Epithelial cell of prostate (primary cell): ENCODE measurements around the gene VSIG8.

ENCODE experiments used
- DNase-seq: peaks from one replicate; pipeline ENCODE4 v3.0.0-alpha.2; 2011; ENCODE audit warnings: low read depth, low spot score
- H3K27ac ChIP-seq: fragments of 450-650 bp; 2 replicates; pipeline ENCODE4 v1.5.1; 2017; ENCODE audit warnings: mild to moderate bottlenecking

Gene VSIG8

GRCh38 chr1:159859767-159860322 lies 2.6 kb downstream of the VSIG8 start:
- no peak for DNase-seq

DNA sequence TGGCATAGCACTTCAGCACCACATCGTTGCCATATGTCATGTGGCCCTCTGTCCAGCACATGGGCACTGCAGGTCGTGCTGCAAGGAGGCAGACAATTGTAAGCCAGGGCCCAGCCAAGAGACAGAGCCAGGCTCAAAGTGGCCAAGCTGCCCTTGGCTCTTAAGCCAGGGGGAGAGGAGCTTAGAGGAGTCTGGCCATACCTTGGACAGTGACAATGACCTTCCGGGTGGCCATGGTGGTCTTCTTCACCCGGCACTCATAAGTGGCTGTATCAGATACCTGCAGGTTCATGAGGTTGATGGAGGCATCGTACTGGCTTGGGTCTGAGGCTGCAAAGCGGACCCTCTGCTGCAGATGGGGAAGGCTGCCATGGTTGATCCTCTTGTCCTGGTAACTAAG lies 4.6 kb downstream of the VSIG8 start:
- no peak overlapping the region for H3K27ac ChIP-seq
- DNase-seq: no peak

More at GRCh38 chr1:159859767-159860322, 2.6 kb downstream of the VSIG8 start:
- no peak overlapping the region for H3K27ac ChIP-seq

DNA sequence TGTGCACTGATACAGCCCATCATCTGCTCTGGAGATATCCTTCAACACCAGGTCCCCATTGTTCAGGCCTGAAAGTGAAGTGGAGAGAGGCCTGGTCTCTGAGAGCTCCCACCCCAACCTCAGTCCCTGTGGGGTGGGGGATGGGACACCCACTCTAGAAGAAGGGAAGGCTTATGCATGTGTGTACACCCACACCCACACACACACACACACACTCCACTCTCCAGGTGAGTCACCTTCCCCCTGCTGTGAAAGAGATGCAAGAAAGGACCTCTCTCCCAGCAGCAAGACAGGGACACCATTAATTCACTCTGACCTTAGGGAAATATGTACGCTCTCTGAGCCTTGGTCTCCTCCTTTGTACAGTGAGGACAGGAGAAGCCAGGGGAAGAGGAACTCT lies 5.9 kb downstream of the VSIG8 start:
- DNase-seq: no peak
- H3K27ac ChIP-seq: no peak overlapping the region

- no peak for DNase-seq
- H3K27ac ChIP-seq: no peak overlapping the region
Observed at GRCh38 chr1:159855709-159856108, 6.7 kb downstream of the VSIG8 start.

GRCh38 chr1:159854693-159855192 lies 7.7 kb downstream of the VSIG8 start:
- DNase-seq: no peak
- peak overlapping the region; percentile 63 for H3K27ac ChIP-seq

DNA sequence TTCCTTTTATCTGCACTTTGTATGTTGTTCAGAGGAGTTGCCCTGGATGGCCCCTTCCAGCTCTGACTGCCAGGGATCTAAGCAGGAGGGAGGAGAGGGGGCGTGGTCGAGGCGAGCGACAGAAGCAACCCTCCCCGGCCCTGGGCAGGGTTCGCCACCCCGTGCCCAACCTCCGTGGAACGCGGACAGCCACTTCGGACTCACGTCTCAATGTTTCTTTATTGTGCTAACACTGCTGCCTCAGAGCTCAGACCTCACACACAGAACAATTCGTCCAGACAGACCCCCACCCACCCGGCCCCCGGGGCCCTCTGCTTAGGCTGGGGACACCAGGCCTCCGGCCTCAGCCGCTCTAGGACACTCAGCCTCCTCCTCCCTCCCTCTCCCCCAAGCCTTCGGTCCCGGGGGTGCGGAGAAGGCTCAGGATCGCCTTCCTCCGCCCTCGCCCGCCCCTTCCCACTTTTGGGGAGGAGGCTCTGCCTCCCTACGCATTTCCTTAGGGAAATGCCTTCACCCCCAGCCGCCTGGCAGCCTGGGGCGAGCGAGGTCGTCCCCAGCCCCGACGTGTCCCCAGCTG lies 8.3 kb downstream of the VSIG8 start:
- peak overlapping the region; percentile 63 for H3K27ac ChIP-seq
- DNase-seq: no peak

GRCh38 chr1:159853417-159854115 lies 8.9 kb downstream of the VSIG8 start:
- no peak for DNase-seq
- peak overlapping the region; percentile 63 for H3K27ac ChIP-seq

GRCh38 chr1:159851407-159851806 lies 11.1 kb downstream of the VSIG8 start:
- no peak overlapping the region for H3K27ac ChIP-seq
- no peak for DNase-seq

GRCh38 chr1:159849626-159850366 lies 12.7 kb downstream of the VSIG8 start:
- peak; percentile 51 for DNase-seq
- peak overlapping the region; percentile 89 for H3K27ac ChIP-seq

- peak overlapping the region; percentile 89 for H3K27ac ChIP-seq
- DNase-seq: no peak
Observed at GRCh38 chr1:159848326-159848725, 14.1 kb downstream of the VSIG8 start.

DNA sequence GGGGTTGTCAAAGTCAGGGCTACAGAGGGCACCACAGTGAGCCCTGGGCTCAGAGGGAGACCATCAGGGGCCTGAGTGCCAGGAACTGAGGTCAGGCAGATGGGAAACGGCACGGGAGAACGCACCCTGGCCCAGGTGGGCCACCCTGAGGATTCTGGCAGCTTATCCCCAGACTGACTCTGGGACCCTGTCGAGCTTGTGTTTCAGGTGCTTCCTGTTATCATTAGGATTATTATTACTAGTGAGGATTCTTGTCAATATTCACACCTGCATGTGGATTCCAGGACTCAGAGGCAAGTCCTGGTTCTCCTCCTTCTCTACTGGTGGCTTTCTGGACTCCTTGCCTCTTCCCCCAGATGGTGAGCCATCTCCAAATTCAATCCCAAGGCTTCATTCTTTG lies 15.2 kb downstream of the VSIG8 start:
- H3K27ac ChIP-seq: no peak overlapping the region
- DNase-seq: no peak

- H3K27ac ChIP-seq: no peak overlapping the region
- no peak for DNase-seq
Observed at GRCh38 chr1:159845751-159846629, 16.5 kb downstream of the VSIG8 start.

- no peak for DNase-seq
- H3K27ac ChIP-seq: no peak overlapping the region
Observed at GRCh38 chr1:159843459-159843858, 19.0 kb downstream of the VSIG8 start.

GRCh38 chr1:159841749-159842148 lies 20.7 kb downstream of the VSIG8 start:
- no peak for DNase-seq
- H3K27ac ChIP-seq: no peak overlapping the region

- DNase-seq: no peak
- no peak overlapping the region for H3K27ac ChIP-seq
Observed at GRCh38 chr1:159839116-159839849, 23.2 kb downstream of the VSIG8 start.

- H3K27ac ChIP-seq: no peak overlapping the region
- no peak for DNase-seq
Observed at GRCh38 chr1:159838715-159839114, 23.7 kb downstream of the VSIG8 start.

DNA sequence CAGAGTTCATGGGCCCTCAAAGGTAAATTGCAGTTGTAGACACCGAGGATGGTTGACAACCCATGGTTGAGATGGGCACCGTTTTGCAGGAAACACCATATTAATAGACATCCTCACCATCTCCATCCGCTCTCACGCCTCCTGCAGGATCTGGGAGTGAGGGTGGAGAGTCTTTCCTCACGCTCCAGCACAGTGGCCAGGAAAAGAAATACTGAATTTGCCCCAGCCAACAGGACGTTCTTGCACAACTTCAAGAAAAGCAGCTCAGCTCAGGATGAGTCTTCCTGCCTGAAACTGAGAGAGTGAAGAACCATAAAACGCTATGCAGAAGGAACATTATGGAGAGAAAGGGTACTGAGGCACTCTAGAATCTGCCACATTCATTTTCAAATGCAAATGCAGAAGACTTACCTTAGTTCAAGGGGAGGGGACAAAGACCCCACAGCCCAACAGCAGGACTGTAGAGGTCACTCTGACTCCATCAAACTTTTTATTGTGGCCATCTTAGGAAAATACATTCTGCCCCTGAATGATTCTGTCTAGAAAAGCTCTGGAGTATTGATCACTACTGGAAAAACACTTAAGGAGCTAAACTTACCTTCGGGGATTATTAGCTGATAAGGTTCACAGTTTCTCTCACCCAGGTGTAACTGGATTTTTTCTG lies 26.5 kb downstream of the VSIG8 start:
- H3K27ac ChIP-seq: no peak overlapping the region
- DNase-seq: no peak

GRCh38 chr1:159835356-159835755 lies 27.1 kb downstream of the VSIG8 start:
- no peak for DNase-seq
- no peak overlapping the region for H3K27ac ChIP-seq

DNA sequence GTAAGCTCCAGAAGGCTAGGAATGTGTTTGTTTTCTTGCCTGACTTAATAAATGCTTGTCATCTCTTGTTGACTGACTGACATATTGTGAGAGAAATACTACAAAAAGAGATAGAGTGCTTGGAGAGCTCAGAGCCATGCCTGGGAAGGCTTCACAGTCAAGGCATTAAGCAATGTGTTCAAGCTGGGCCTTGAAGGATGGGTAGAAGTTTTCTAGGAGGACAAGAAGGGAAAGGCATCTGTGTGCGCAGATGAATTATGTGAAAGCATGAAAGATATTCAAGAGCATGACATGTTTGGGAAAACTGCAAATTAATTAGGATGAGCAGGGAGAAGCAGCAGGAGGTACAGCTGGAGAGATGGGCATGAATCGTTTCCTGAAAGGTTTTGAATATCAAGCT lies 30.1 kb downstream of the VSIG8 start:
- H3K27ac ChIP-seq: no peak overlapping the region
- no peak for DNase-seq
